NCI-H1105 treated with DMSO at 0.1 percent for 48 hours (cell line): ENCODE results near the gene FGF23.
"Not testable (repeated sequence)": the region's sequence is repeated elsewhere in the genome, so short reads cannot be mapped to it uniquely, and the experiment has no call there.

Experiments used
- DNase-seq: peaks from one replicate; lab custom pipeline; 2025; lab: John Stamatoyannopoulos, UW

Gene FGF23

GRCh38 chr12:4379405-4379804 lies at the start of gene FGF23:
TSS of gene FGF23 (minus strand) at chr12:4379712. CDS start at chr12:4379582, 130 bp downstream.
- DNase-seq, result peak; percentile 9

- no peak for DNase-seq
Measured at GRCh38 chr12:4424422-4424821, 44.9 kb upstream of the FGF23 start.

DNA sequence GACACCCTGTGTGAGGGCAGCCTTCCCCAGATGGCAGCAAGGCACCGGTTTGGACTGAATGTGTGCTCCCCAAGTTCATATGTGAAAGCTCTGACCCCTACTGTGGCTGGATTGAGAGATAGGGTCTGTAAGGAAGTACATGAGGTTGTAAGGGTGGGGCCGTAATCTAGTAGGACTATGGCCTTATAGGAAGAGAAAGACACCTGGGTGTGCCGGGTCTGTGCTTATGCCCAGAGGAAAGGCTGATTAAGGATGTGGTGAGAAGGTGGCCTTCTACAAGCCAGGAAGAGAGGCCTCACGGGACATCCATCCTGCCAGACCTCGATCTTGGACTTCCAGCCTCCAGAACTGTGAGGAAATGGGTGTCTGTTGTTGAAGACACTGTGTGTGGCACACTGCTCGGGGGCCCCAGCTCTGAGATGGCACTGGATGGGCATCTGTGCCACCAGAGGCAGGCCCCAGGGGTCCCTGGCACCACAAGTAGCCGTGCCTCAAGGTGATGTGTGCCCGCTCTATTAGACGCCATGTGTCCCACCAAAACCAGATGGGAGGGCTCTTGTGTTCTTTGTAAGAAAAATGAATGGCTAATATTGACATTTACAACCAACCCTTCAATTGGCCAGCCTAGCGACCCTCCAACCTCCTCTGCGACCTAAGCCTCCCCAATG lies 44.1 kb upstream of the FGF23 start:
- DNase-seq, result no peak

- no peak for DNase-seq
Measured at GRCh38 chr12:4422985-4423384, 43.5 kb upstream of the FGF23 start.

DNA sequence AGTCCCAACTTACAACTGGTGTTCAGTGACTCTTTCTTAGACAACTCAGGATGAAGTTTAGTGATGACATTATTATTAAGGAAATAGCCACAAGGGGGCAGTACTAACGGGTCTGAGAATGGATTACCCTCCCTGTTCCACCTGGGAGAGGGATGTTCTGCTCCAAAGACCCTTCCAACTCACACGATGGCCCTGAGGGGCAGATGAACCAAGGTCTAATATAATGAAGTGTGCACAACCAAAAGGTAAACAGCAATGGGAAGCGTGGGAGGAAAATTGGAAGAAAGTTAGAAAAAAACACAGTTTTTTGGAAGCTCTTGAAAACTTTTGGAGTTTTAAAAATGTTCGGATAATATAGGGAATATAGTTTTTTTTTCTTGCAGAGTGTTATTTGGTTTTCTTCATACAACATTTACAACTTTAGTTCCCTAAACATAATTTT lies 42.1 kb upstream of the FGF23 start:
- DNase-seq, result peak; percentile 58

GRCh38 chr12:4420138-4420670 lies 40.7 kb upstream of the FGF23 start:
- DNase-seq, result no peak

GRCh38 chr12:4418913-4419312 lies 39.4 kb upstream of the FGF23 start:
- DNase-seq, result no peak

DNA sequence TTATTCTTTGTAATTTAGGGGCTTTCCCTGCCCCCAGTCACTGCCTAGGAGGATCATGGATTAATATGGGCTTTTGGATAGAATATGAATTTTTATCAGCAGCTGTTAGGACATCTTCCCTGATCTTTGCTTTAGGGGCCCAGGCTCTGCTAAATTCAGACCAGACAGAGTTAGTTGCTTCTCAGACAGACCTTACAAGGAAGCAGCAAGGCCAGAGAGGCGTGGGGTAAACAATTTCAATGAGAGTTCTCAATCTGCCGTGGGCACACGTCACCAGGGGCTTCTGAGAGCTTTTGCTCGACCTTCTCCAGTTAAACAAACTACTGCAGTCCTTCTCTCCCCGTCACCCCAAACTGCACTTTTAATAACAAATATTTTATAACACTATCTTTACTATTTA lies 38.4 kb upstream of the FGF23 start:
- no peak for DNase-seq

DNA sequence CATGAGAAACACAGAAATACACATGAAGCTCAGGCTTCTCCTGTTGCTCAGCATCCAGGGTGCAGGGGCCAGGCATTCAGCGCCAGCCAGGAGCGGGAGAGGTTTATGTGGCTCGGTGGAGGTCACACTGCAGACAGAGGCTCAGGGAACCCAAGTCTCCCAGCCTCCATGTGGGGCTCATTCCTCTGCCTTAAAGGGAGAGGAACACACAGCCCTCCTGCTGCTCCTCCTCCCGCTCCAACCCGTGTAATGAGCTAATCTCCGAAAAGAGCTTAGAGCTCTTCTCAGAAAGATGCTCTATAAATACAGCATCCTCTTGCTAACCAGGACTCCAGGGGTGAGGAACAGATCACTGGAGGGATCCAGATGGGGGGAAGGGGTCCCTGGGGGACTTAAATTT lies 37.9 kb upstream of the FGF23 start:
- DNase-seq, result no peak

DNA sequence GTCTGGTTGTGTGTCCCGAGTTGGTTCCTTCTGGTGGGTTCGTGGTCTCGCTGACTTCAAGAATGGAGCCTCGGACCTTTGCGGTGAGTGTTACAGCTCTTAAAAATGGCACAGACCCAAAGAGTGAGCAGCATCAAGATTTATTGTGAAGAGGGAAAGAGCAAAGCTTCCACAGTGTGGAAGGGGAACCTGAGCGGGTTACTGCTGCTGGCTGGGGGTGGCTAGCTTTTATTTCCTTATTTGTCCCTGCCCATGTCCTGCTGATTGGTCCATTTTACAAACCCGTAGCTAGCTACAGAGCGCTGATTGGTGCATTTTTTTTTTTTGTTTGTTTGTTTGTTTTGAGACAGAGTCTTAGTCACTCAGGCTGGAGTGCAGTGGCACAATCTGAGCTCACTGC lies 36.8 kb upstream of the FGF23 start:
- DNase-seq, result no peak

- peak; percentile 2 for DNase-seq
Measured at GRCh38 chr12:4412465-4412864, 33.0 kb upstream of the FGF23 start.

DNA sequence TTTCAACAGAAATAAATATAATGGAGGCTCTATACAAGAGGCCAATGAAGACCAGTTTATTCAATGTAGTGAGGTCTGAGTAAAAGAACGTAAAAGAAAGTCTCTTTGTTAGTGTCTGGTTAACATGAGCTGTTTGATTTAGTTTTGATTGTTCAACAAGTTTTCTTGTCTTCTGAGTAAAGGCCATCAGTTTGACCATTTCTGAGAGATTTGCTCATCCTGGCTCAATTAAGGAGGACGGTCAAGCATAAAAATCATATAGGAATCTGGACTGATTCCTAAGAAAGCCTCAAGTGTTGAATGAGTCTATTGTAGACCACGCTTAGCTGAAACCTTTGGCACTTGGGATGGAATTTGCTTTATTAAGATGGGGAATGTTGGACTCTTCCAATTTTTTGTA lies 32.5 kb upstream of the FGF23 start:
- no peak for DNase-seq

GRCh38 chr12:4407136-4407535 lies 27.6 kb upstream of the FGF23 start:
- no peak for DNase-seq

DNA sequence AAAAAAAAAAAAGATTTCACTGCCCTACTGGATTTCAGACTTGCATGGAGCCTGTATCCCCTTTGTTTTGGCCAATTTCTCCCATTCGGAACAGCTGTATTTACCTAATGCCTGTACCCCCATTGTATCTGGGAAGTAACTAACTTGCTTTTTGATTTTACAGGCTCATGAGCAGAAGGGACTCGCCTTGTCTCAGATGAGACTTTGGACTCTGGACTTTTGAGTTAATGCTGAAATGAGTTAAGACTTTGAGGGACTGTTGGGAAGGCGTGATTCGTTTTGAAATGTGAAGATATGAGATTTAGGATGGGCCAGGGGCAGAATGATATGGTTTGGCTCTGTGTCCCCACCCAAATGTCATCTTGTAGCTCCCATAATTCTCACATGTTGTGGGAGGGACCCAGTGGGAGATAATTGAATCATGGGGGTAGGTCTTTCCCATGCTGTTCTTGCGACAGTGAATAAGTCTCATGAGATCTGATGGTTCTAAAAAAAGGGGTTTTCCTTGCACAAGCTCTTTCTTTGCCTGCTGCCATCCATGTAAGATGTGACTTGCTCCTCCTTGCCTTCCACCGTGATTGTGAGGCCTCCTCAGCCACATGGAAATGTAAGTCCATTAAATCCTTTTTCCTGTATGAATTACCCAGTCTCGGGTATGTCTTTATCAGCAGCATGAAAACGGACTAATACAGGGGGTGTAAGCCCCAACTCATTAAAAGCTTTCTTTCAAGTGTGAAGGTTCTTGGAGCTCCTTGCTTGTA lies 25.5 kb upstream of the FGF23 start:
- DNase-seq, result not testable (repeated sequence)

- DNase-seq, result no peak
Measured at GRCh38 chr12:4402996-4403395, 23.5 kb upstream of the FGF23 start.

- DNase-seq, result no peak
Measured at GRCh38 chr12:4401117-4401516, 21.6 kb upstream of the FGF23 start.

GRCh38 chr12:4395818-4396217 lies 16.3 kb upstream of the FGF23 start:
- no peak for DNase-seq

GRCh38 chr12:4393211-4393610 lies 13.7 kb upstream of the FGF23 start:
- no peak for DNase-seq

DNA sequence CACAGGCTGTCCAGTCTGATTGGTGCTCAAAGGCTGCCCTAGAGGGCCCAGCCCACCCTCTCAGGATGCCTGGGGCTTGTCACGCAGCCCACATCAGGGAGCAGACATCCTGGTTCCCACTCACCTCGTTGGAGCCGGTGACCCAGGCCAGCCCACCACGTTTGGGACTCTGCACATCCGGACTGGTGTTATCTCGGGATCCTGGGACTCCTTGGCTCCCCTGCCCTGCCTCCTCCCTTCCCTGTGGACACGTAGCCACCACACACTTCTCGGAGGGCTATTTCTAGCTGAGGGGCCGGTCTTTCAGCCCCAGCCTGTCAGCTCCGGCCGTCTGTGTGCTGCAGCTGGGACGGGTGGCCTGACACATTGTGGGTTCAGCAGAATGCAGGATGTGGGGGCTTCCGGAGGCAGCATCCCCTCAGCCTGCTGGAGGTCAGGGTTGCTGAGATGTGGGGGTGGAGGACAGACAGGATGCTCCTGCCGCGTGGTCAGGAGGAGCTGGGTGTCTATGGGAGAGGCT lies 12.8 kb upstream of the FGF23 start:
- DNase-seq, result no peak

DNA sequence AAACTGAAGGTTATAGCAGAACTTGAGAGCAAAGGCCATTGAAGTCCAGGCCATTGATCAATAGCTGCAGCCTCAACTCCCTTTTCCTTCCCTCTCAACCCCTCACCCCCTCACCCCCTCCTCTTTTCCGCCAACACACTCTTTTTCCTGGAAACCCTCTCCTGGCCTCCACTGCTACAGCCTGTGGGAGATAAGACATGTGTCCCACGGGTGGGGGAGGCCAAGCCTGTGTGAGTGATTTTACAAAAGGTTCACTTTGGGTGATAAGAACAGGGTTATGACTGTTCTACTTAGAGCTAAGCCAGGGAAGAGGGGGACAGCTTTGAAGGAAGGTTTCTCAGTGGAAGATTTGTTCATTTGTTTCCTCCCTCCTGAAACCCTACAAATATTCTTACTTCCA lies 9.2 kb upstream of the FGF23 start:
- DNase-seq, result no peak

DNA sequence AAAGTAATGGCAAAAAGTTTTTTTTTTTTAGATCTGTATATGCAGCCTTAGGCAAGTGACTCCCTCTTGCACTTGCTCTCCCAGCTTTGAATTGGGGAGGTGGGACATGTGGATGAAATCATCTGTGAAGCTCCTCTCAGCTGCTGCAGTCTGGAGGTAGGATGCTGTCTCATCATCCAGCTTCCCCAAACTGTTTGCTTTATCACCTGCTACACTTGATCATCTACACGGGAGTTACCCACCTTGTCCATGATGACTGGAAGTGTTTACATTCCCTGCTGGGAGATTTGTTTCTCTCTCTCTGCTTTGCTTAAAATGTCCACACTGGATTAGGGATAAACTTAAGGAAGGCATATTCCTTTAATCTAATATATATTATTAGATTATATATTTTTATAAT lies 8.5 kb upstream of the FGF23 start:
- DNase-seq, result no peak

DNA sequence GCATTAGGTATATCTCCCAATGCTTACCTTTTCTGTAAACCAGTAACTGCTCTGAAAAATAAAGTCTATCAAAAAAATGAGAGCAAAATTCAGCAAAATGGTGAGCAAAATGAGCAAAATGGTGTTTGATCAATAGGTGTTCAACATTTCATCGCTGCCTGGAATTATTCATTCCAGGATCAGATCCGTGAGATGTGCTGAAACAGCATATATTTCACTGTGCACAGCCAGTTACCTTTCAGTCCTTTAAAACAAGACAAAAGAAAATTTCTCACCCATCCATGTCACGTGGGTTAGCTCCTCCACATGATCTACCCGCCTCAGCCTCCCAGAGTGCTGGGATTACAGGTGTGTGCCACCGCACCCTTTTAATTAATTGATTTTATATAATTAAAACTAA lies 8.1 kb upstream of the FGF23 start:
- DNase-seq, result no peak

DNA sequence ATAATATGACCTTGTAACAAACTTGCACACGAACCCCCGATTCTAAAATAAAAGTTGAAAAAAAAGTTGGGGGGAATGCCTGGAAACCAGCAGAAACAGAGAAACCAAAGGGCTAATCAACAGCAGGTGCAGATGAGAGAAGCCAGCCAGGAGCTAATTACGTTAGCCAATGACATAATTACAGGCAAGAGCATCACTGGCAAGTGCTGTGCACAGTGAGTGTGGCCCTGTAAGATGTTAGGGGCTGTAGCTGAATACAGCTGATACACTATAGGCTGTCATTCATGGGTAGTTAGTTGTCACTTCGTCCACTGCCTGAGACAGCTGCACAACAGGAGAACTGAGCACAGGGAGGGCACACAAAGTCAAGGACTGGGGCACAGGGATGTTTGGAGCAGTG lies 7.3 kb upstream of the FGF23 start:
- DNase-seq, result peak; percentile 93
